Astrocyte of the spinal cord (primary cell): ENCODE results near the gene ABHD12.
A peak's percentile ranks its signal among the peaks of the same experiment; 100 is the strongest.

Source experiments
- DNase-seq: peaks from one replicate; pipeline ENCODE4 v3.0.0; 2011; ENCODE audit warnings: low read depth, low spot score
- H3K4me3 ChIP-seq: 2 replicates; pipeline ENCODE4 v1.5.1; 2011; ENCODE audit warnings: low read depth, mild to moderate bottlenecking, low read length, moderate library complexity
- CTCF ChIP-seq: IDR thresholded peaks from 2 replicates; pipeline ENCODE4 v1.5.1; 2012; ENCODE audit warnings: low read depth, mild to moderate bottlenecking, low read length, inconsistent platforms
- in situ Hi-C: cut with HindIII; loops from 2 replicates; pipeline ENCODE4 v1.10.0; 2017; ENCODE audit warnings: low sequenced_read_pairs

The ABHD12 gene

GRCh38 chr20:25308671-25309394 is 81.8 kb downstream of the ABHD12 start:
- peak; percentile 88 for DNase-seq
- in situ Hi-C loops, result no loop called here
- no peak for TF ChIP-seq CTCF
- H3K4me3 ChIP-seq, result no peak overlapping the region

- DNase-seq, result no peak
- in situ Hi-C loops, result no loop called here
- no peak overlapping the region for H3K4me3 ChIP-seq
- no peak for TF ChIP-seq CTCF
Measured at GRCh38 chr20:25308083-25308491, 82.5 kb downstream of the ABHD12 start.

GRCh38 chr20:25306991-25307903 is 83.4 kb downstream of the ABHD12 start:
- no peak for DNase-seq
- in situ Hi-C loops, result no loop called here
- no peak for TF ChIP-seq CTCF
- H3K4me3 ChIP-seq, result no peak overlapping the region

- no peak for DNase-seq
Measured at GRCh38 chr20:25304025-25304549, 86.5 kb downstream of the ABHD12 start.

GRCh38 chr20:25303292-25304024 is 87.2 kb downstream of the ABHD12 start:
- in situ Hi-C loops, result no loop called here
- H3K4me3 ChIP-seq, result no peak overlapping the region
- DNase-seq, result no peak
- no peak for TF ChIP-seq CTCF

More at GRCh38 chr20:25304025-25304549, 86.5 kb downstream of the ABHD12 start:
- in situ Hi-C loops, result no loop called here
- H3K4me3 ChIP-seq, result no peak overlapping the region
- no peak for TF ChIP-seq CTCF

GRCh38 chr20:25302596-25302995 is 88.0 kb downstream of the ABHD12 start:
- no peak for TF ChIP-seq CTCF
- H3K4me3 ChIP-seq, result no peak overlapping the region
- DNase-seq, result no peak
- in situ Hi-C loops, result no loop called here
